Stimulated activated CD8-positive, alpha-beta memory T cell treated with anti-CD3 and anti-CD28 coated beads, Interleukin-7, amount 100 ng/mL, for 48 hours (primary cell): ENCODE measurements around the gene AGPAT2.
A peak's percentile ranks its signal among the peaks of the same experiment; 100 is the strongest.
"Not testable (repeated sequence)": the region's sequence is repeated elsewhere in the genome, so short reads cannot be mapped to it uniquely, and the experiment has no call there.

ENCODE experiments used
- DNase-seq, 2 donors: peaks; one replicate each; pipeline ENCODE4 v3.0.0-alpha.2; 2020; ENCODE audit warnings: low read depth in 1 of 2; ENCODE audit errors: extremely low read depth in 1 of 2

Gene AGPAT2

DNA sequence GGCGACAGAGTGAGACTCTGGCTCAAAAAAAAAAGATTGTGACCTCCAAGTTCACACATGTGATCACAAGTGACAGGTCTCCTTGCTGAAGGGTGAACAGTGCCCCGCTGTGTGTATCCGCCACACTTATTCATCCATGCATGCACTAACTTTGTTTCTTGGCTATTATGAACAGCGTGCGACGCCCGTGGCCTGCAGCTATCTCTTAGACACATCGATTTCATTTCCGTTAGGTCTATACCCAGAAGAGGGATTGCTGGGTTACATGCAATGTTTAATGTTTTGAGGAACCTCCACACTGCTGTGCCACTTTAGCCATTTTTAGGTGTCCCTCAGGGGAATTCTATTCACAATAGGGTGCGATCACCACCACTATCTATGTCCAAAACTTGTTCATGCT is 36.6 kb downstream of the AGPAT2 start:
- DNase-seq = no peak

GRCh38 chr9:136650021-136650420 is 37.2 kb downstream of the AGPAT2 start:
- no peak for DNase-seq

- no peak for DNase-seq
Measured at GRCh38 chr9:136648751-136649150, 38.5 kb downstream of the AGPAT2 start.

DNA sequence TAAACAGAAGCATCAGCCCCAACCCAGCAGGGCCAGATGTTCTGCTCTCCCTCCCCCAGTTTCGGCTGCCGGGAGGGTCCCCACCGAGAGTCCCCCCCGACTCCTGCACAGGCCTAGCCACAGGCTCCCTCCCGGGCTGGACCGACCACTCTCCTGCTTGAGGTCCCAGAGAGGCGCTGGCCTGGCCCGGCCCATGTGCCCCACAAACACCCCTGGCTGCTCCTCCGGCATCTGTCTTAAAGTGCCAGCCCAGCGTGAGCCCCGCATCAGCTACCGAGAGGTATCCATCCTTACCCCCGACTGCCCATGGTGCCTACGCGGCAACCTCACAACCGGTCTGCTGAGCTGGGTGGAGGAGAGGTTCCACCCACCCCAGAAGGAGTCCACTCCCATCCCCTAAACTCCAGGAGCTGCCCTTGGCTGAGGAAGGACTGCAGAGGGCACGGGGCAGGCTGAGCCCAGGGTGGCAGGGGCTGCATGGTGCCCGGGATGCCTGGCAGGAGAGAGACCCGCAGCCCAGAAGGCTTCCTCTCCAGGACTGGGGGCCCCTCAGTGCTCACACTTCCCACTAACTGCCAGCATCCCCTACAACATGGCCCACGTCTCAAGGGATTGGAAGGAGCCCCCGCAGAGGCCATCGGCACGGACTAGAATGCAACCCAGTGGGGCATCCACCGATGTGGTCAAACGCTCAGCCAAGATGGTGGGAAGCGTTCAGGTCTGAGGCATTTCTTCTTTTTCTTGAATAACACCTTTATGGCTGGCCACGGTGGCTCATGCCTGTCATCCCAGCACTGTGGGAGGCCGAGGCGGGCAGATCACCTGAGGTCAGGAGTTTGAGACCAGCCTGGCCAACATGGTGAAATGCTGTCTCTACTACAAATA is 40.2 kb downstream of the AGPAT2 start:
- DNase-seq = no peak

DNA sequence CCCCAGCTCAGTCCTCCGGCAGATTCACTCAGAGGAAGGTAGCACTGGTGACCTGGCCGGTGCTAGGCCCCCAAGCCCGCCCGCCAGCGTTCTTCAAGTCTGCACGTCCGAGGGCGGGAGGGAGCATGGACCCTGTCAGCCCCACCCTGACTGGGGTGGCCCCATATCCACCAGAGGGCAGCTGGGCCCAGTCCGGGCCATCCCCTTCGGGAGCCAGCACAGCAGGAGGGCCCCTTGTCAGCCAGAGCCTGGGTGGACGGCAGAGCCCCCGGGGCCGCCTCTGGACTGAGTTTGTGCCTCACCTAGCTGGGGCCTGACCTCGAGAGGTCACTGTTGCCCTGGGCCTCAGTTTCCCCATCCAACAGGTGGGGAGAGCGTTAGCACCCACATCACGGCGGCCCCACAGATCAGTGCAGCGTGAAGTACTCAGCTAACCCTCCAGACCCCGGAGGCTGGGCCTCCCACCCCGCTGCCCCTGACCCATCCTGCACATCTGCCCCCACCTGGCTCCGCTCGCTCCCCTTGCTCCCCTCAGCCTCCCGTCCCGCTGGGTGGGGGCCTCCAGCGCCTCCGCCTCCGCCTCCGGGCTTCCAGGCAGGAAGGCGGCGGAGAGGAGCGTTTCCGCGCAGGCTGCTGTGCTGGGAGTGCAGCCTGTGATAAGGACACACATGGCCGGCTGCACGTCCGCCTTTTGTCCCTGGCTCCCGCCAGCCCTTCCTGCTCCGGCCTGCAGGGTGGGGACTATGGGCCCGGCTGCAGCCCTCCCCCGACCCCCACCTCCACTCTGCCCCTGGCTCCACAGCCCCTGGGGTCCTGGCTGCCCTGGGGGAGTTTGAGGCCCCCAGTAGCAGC is 41.1 kb downstream of the AGPAT2 start:
- DNase-seq = no peak

DNA sequence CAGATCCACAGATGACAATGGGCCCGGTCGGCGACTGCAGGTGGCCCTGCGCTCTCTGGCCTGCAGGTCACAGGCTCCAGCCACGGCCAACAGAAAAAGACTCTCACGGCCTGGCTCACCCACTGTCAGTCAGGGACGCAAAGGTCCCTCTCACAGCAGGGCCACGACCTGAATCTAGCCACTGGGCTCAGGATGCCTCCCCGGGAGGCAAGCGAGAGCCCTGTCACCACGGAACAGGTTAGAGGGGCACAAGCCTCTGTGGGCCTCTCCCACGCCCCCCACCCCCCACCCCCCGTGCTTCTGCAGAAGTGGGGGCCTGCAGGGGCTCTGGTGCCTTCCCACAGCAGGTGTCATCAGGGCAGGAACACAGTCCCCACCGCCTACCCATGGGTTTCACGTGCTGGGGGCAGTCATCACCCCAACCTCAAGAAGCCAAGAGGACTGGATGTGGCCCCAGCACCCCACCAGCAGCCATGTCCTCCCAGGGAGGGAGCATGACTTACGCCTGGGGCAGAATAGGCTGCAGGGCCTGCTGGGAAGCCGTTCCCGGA is 41.8 kb downstream of the AGPAT2 start:
- no peak for DNase-seq

GRCh38 chr9:136644593-136645351 is 42.5 kb downstream of the AGPAT2 start:
- peak; percentile 55 to 63 for DNase-seq

- DNase-seq = no peak
Measured at GRCh38 chr9:136644343-136644592, 43.0 kb downstream of the AGPAT2 start.

DNA sequence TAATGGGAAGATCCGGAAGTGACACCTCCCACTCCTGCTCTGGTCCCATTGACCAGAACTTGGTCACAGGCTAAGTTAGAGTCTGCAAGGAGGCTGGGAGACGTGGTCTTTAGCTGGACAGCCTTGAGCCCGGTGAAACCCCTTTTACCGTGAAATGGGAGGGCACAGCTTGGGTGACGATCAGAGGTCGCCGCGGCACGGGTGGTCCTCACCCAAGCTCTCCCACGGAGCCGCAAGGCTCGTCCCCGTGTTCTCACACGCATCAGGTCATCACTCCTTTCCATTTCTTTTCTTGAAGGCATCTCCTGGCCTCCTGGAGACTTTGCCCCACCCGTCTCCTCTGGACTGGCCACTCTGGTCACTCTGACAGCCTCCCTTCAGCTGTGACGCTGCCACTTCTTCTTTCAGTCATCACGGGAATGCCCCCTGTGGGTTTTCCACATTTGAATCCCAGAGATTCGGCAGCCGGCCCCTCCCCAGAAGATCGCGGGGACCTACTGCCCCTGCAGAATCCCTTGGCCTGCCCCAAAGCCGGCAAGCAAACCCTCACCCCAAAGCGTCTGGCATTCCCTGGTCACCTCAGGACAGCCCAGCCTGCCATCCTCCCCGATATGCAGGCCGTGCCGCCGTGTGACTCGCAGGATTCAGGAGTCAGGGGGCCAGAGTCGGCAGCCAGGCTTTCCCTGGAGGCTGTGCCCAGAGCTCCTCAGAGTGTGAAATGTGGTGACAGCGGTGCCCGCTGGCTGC is 43.5 kb downstream of the AGPAT2 start:
- DNase-seq = no peak

GRCh38 chr9:136642439-136642921 is 44.8 kb downstream of the AGPAT2 start:
- DNase-seq = no peak

DNA sequence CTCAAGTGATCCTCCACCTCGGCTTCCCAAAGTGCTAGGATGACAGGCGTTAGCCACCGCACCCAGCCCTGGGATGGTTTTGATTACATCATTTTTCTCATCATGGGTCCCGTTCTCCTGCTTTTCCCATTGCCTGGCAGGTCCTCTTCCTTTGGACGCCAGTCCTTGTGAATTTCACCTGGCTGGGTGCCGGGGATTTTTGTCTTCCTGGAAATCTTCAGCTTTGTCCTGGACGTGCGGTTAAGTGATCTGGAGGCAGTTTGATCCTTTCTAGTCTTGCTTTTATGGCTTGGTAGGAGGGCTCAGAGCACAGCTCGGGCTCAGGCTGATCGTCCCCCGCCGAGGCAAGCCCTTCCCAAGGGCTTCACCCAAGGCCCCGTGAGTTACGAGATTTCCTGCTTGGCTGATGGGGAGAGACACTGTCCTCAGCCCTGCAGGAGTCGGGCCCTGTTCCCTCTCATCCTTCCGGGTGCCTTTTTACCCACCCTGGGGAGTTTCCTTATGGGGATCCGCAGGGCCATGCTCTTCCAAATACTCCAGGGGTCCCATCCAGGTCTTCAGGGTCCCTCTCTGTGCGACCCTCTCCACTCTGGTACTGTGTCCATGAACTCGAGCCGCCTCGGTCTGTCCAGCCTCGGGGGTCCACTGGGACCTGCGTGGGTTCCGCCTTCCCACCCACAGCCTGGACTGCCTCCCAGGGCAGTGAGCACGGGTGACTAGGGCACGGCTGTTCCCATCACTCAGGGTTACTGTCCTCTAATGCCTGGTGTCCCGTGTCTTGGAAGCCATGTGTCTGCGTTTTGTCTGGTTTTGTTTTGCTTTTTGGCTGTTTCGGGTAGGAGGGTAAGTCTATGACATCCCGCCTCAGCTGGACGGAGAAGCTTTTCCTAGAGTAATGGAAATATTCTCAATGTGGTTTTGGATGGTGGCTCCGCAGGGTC is 46.8 kb downstream of the AGPAT2 start:
- no peak for DNase-seq

- DNase-seq = no peak
Measured at GRCh38 chr9:136634904-136635303, 52.4 kb downstream of the AGPAT2 start.

- not testable (repeated sequence) for DNase-seq
Measured at GRCh38 chr9:136632491-136633106, 54.7 kb downstream of the AGPAT2 start.

DNA sequence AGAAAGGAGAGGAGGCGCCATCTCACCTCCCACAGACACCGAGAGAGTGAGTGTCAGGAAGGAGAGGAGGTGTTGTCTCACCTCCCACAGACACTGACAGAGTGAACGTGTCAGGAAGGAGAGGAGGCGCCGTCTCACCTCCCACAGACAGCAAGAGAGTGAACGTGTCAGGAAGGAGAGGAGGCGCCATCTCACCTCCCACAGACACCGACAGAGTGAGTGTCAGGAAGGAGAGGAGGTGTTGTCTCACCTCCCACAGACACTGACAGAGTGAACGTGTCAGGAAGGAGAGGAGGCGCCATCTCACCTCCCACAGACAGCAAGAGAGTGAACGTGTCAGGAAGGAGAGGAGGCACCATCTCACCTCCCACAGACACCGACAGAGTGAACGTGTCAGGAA is 55.2 kb downstream of the AGPAT2 start:
- not testable (repeated sequence) for DNase-seq

DNA sequence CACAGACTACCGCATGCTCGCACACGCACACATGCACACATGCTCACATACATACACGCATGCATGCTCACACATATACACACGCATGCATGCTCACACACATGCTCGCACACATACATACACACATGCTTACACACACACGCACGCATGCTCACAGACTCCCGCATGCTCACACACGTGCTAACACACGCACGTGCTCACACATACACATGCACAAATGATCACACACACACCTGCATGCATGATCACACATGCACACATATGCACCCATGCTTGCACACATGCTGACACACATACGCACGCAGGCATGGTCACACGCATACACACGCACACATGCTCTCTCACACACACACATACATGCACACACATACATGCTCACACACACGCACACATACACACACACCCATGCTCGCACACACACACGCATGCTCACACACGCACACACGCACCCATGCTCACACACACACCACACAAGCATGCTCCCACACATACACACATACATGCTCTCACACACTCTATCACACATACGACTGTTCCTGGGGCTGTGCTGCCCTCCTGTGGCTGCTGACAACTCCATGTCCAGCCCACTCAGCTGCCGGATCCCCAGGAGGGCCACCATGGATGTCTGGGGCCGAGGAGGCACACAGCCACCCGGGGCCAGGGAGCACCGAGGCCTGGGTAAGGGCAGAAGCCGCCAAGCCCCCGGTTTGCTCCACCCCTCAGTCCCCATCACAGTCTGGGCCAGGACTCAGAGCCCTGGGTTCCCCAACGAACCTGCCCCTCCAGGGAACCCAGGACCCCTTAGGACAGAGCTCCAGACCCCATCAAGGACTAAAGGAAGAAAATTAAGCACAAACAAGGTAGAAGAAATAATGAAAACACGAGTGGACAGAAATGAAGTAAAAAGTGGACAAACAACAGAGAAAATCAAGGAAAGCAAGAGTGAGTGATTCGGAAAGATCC is 55.9 kb downstream of the AGPAT2 start:
- DNase-seq = peak; percentile 43 to 57

- DNase-seq = no peak
Measured at GRCh38 chr9:136630662-136630992, 56.6 kb downstream of the AGPAT2 start.

- peak; percentile 30 to 48 for DNase-seq
Measured at GRCh38 chr9:136629879-136630661, 57.2 kb downstream of the AGPAT2 start.
